Epithelial cell of esophagus (primary cell): ENCODE data around the gene CASP8.
A peak's percentile ranks its signal among the peaks of the same experiment; 100 is the strongest.

ENCODE experiments used
- DNase-seq: peaks from one replicate; pipeline ENCODE4 v3.0.0; 2010; ENCODE audit warnings: low read depth
- H3K4me3 ChIP-seq: 2 replicates; pipeline ENCODE4 v1.5.1; 2011; ENCODE audit warnings: mild to moderate bottlenecking, low read length, control low read depth
- CTCF ChIP-seq: IDR thresholded peaks from 2 replicates; pipeline ENCODE4 v1.5.1; 2011; ENCODE audit warnings: low read depth, mild to moderate bottlenecking, low read length, control low read depth, inconsistent platforms; ENCODE audit not compliant: insufficient read depth; ENCODE audit errors: missing control alignments

The CASP8 gene

DNA sequence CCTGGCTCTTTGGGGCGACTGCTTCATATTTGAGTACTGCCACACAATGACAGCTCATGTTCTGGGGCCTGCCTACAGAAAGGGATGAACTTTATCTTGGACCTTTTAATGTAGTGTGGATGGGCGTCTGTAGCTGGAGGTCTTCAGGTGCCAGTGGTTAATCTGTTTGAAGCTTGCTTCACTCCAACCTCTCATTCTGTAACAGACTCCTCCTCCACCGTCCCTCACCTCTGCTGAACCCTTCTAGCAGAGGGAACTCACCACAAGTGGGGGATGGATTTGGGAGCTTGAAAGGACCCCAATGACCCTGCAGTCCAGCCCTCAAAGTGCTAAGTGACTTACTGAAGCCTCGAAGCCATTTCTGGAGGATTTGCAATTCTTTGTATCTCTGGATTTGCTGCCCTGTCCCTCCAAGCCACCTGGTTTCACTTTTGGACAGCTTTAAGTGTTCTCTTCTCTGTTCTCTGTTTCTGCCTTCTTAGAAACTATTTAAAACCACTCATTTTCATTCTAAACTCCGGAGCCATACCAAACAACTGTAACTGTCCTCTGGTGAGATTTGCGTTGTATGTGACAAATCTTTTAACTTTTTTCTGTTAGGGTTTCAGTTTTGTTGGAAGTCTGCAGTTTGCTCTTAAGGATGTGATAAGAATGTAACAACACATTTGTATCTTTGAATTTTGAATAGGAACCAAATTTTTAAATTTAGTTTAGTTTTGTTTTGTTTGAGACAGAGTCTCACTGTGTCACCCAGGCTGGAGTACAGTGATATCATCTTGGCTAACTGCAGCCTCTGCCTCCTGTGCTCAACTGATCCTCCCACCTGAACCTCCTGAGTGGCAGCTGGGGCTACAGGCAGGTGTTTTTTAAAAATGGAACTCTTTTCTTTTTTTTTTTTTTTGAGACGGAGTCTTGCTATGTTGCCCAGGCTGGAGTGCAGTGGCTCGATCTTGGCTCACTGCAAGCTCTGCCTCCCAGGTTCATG, 37.0 kb upstream of the CASP8 start:
- TF ChIP-seq CTCF, result no peak
- DNase-seq, result no peak
- no peak overlapping the region for H3K4me3 ChIP-seq

DNA sequence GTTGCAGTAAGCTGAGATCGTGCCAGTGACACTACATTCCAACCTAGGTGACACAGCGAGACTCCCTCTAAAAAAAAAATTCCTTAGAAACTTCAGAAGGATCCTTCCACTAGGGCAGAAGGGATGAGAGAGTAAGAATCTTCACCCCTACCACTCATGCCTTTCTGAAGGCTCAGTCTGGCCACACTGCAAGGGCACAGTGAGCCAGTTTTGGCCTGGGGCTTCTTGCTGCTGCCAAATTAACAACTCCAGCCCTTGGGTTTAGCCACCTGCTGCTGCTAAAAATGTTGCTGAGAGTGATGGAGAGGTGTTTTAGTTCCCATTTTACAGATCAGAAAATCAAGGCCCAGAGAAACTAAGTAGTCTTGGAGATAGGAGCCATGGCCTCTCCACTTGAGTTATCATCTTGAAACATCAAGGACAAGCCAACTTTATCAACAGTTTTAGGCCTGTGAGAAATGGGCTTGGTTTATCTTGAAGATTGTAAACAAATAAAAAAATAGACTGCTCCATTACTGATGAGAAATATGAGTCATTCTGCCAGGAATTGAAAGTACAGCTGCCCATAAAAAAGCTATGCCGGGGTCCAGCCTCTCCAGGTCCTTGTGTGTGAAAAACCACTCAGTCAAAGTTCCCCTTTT, 31.9 kb upstream of the CASP8 start:
- no peak for TF ChIP-seq CTCF
- no peak for DNase-seq
- no peak overlapping the region for H3K4me3 ChIP-seq

DNA sequence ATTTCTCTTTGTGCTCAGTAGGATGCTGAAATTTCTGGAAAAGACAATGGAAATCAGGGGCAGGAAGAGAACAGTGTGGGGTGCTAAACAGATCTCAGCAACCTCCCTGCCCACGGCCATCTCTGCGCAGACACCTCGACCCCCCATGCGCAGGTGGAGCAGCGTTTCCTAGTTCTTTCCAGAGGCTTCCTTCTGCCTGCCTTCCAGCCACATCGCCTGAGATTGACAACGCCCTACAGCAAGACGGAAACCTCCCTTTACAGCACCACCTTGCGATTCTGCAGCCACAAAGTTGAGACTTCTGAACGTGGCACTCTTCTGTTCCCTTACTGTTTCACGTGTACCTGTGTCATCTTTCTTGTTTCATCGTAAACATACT, 31.4 kb upstream of the CASP8 start:
- no peak for DNase-seq
- H3K4me3 ChIP-seq, result no peak overlapping the region
- TF ChIP-seq CTCF, result no peak

- peak; percentile 98 for DNase-seq
- H3K4me3 ChIP-seq, result no peak overlapping the region
- peak; percentile 99 for TF ChIP-seq CTCF
These were observed 28.4 kb upstream of the CASP8 start for GRCh38 chr2:201231781-201232466.

GRCh38 chr2:201232467-201232815, 27.9 kb upstream of the CASP8 start:
- no peak overlapping the region for H3K4me3 ChIP-seq
- no peak for DNase-seq
- TF ChIP-seq CTCF, result no peak

GRCh38 chr2:201233192-201233811, 27.0 kb upstream of the CASP8 start:
- DNase-seq, result peak; percentile 78
- H3K4me3 ChIP-seq, result peak overlapping the region; percentile 42
- TF ChIP-seq CTCF, result no peak
